Neural progenitor cell (in vitro differentiated cells): ENCODE results near the gene IQSEC1. TPM values are rescaled to one million over a fixed set of nuclear protein-coding genes. Genes with fewer than 3 reads are reported as not detected.

ENCODE experiments used
- DNase-seq: peaks from one replicate; pipeline ENCODE4 v3.0.0-alpha.2; 2016; ENCODE audit warnings: low spot score
- H2AFZ ChIP-seq: fragments of 200-600 bp; sonication (generic); replicated peaks from 2 replicates; pipeline ENCODE4 v1.6.1; 2016; ENCODE audit warnings: antibody characterized with exemption
- H3F3A ChIP-seq: fragments of 200-600 bp; sonication (generic); 2 replicates; pipeline ENCODE4 v1.6.1; 2016; ENCODE audit warnings: antibody characterized with exemption, low read depth
- H3K27ac ChIP-seq: fragments of 200-600 bp; sonication (generic); 2 replicates; pipeline ENCODE4 v1.5.1; 2016; ENCODE audit warnings: mild to moderate bottlenecking
- H3K27me3 ChIP-seq: fragments of 200-600 bp; sonication (generic); 2 replicates; pipeline ENCODE4 v1.6.1; 2016; ENCODE audit warnings: mild to moderate bottlenecking, moderate library complexity
- H3K36me3 ChIP-seq: fragments of 200-600 bp; sonication (generic); 2 replicates; pipeline ENCODE4 v1.5.1; 2016
- H3K4me1 ChIP-seq: fragments of 200-600 bp; sonication (generic); 2 replicates; pipeline ENCODE4 v1.6.1; 2016; ENCODE audit warnings: mixed run types
- H3K4me2 ChIP-seq: fragments of 200-600 bp; sonication (generic); 2 replicates; pipeline ENCODE4 v1.6.1; 2016
- H3K4me3 ChIP-seq: fragments of 200-600 bp; sonication (generic); 2 replicates; pipeline ENCODE4 v1.5.1; 2016
- H3K79me2 ChIP-seq: fragments of 200-600 bp; sonication (generic); 2 replicates; pipeline ENCODE4 v1.6.1; 2016; ENCODE audit warnings: low read depth
- H3K9ac ChIP-seq: fragments of 200-600 bp; sonication (generic); 2 replicates; pipeline ENCODE4 v1.6.1; 2016
- H3K9me3 ChIP-seq: fragments of 200-600 bp; sonication (generic); 2 replicates; pipeline ENCODE4 v1.5.1; 2016; ENCODE audit warnings: low read depth
- H4K20me1 ChIP-seq: fragments of 200-600 bp; sonication (generic); 2 replicates; pipeline ENCODE4 v1.6.1; 2016; ENCODE audit warnings: low read depth
- H3K27ac Mint-ChIP-seq: 3 replicates; pipeline ENCODE4 v1.8.0; 2021; ENCODE audit warnings: mixed read lengths
- H3K27me3 Mint-ChIP-seq: 2 replicates; pipeline ENCODE4 v1.8.0; 2022; ENCODE audit warnings: low read depth, mild to moderate bottlenecking, inconsistent platforms, moderate library complexity, mixed read lengths; ENCODE audit not compliant: insufficient read depth
- H3K36me3 Mint-ChIP-seq: 3 replicates; pipeline ENCODE4 v1.8.0; 2021; ENCODE audit warnings: mixed read lengths
- H3K4me1 Mint-ChIP-seq: 3 replicates; pipeline ENCODE4 v1.8.0; 2021; ENCODE audit warnings: mixed read lengths
- H3K4me3 Mint-ChIP-seq: 3 replicates; pipeline ENCODE4 v1.8.0; 2021; ENCODE audit warnings: mild to moderate bottlenecking, moderate library complexity, mixed read lengths
- H3K9me3 Mint-ChIP-seq: 3 replicates; pipeline ENCODE4 v1.8.0; 2020; ENCODE audit warnings: mixed read lengths
- CTCF ChIP-seq: fragments of 200-600 bp; sonication (generic); IDR thresholded peaks from 2 replicates; pipeline ENCODE4 v1.5.1; 2017; ENCODE audit warnings: antibody characterized with exemption, mild to moderate bottlenecking
- EZH2 ChIP-seq: fragments of 200-600 bp; sonication (generic); IDR thresholded peaks from 2 replicates; pipeline ENCODE4 v1.6.1; 2017; ENCODE audit warnings: antibody characterized with exemption, mild to moderate bottlenecking, moderate library complexity
- EZH2phosphoT487 ChIP-seq: fragments of 200-600 bp; sonication (generic); IDR thresholded peaks from 2 replicates; pipeline ENCODE4 v1.6.1; 2017; ENCODE audit warnings: antibody characterized with exemption
- total RNA-seq: library from RNA; depleted of rRNA; stranded (reverse); fragments of >200 nt; gene quantifications from 2 replicates; pipeline ENCODE4 v1.2.3, GENCODE V29; 2015; ENCODE audit warnings: low replicate concordance

IQSEC1 gene
- total RNA-seq, 1 donor from 2014 or later: 8.9 TPM

- peaks cover 17% of the 10 kb centered on the region for H3K79me2 ChIP-seq
- peaks cover 2% of the 10 kb centered on the region for H3K36me3 Mint-ChIP-seq
- H4K20me1 ChIP-seq: peaks cover 81% of the 10 kb centered on the region
- peak overlapping the region; percentile 23 for H3K27ac Mint-ChIP-seq
- peaks cover 26% of the 10 kb centered on the region for H3K4me1 Mint-ChIP-seq
- H3K27me3 Mint-ChIP-seq: no peaks in the 10 kb centered on the region
- DNase-seq: no peak
- H3K27ac ChIP-seq: no peak overlapping the region
- no peaks in the 10 kb centered on the region for H3K9me3 ChIP-seq
- no peaks in the 10 kb centered on the region for H3K9me3 Mint-ChIP-seq
- TF ChIP-seq EZH2phosphoT487 (no peak), EZH2 (no peak), CTCF (no peak)
- no peaks in the 10 kb centered on the region for H3K27me3 ChIP-seq
- no peaks in the 10 kb centered on the region for H3K36me3 ChIP-seq
- peaks cover 13% of the 10 kb centered on the region for H3F3A ChIP-seq
- no peak overlapping the region for H3K9ac ChIP-seq
- no peak overlapping the region for H3K4me3 ChIP-seq
- H3K4me3 Mint-ChIP-seq: no peak overlapping the region
- H3K4me2 ChIP-seq: no peak overlapping the region
- H2AFZ ChIP-seq: no peak overlapping the region
- H3K4me1 ChIP-seq: peaks cover 31% of the 10 kb centered on the region
Measured at GRCh38 chr3:12946251-12946648, 127.0 kb downstream of the IQSEC1 start.

GRCh38 chr3:12944849-12945248 is 128.4 kb downstream of the IQSEC1 start:
- no peaks in the 10 kb centered on the region for H3K9me3 Mint-ChIP-seq
- Histone ChIP-seq H3K36me3 (no peaks in the 10 kb centered on the region), H2AFZ (no peak overlapping the region), H3K9ac (no peak overlapping the region), H3K79me2 (peaks cover 17% of the 10 kb centered on the region), H3K9me3 (no peaks in the 10 kb centered on the region), H3K4me2 (peak overlapping the region; percentile 54), H4K20me1 (peaks cover 69% of the 10 kb centered on the region), H3K27me3 (no peaks in the 10 kb centered on the region), H3K4me3 (no peak overlapping the region), H3K27ac (peak overlapping the region; percentile 59), H3K4me1 (peaks cover 31% of the 10 kb centered on the region), H3F3A (peaks cover 13% of the 10 kb centered on the region)
- DNase-seq: peak; percentile 35
- peaks cover 2% of the 10 kb centered on the region for H3K36me3 Mint-ChIP-seq
- TF ChIP-seq CTCF (no peak), EZH2 (no peak), EZH2phosphoT487 (no peak)
- peak overlapping the region; percentile 27 for H3K4me3 Mint-ChIP-seq
- H3K27me3 Mint-ChIP-seq: no peaks in the 10 kb centered on the region
- H3K27ac Mint-ChIP-seq: peak overlapping the region; percentile 76
- H3K4me1 Mint-ChIP-seq: peaks cover 23% of the 10 kb centered on the region

- Histone ChIP-seq H3K4me3 (no peak overlapping the region), H3F3A (peaks cover 13% of the 10 kb centered on the region), H3K4me2 (peak overlapping the region; percentile 54), H3K9me3 (no peaks in the 10 kb centered on the region), H3K27ac (peak overlapping the region; percentile 59), H3K4me1 (peaks cover 31% of the 10 kb centered on the region), H3K27me3 (no peaks in the 10 kb centered on the region), H3K9ac (no peak overlapping the region), H3K36me3 (no peaks in the 10 kb centered on the region), H4K20me1 (peaks cover 64% of the 10 kb centered on the region), H2AFZ (no peak overlapping the region), H3K79me2 (peaks cover 17% of the 10 kb centered on the region)
- Mint-ChIP-seq H3K4me3 (peak overlapping the region; percentile 27), H3K27me3 (no peaks in the 10 kb centered on the region), H3K4me1 (peaks cover 23% of the 10 kb centered on the region), H3K36me3 (peaks cover 2% of the 10 kb centered on the region), H3K27ac (peak overlapping the region; percentile 76), H3K9me3 (no peaks in the 10 kb centered on the region)
- DNase-seq: peak; percentile 61
- no peak for TF ChIP-seq EZH2
- TF ChIP-seq CTCF: no peak
- no peak for TF ChIP-seq EZH2phosphoT487
Measured at GRCh38 chr3:12944413-12944812, 128.8 kb downstream of the IQSEC1 start.
